HCT116 (cell line): ENCODE data around the gene SMPX. TPM values are rescaled to one million over a fixed set of nuclear protein-coding genes. Genes with fewer than 3 reads are reported as not detected.

ENCODE experiments used
- ATAC-seq: fragments of 200-7000 bp; cut with Tn5 transposase; 2 replicates; pipeline ENCODE4 v1.9.1; 2020; ENCODE audit warnings: mild to moderate bottlenecking, moderate library complexity
- BruUV-seq: library from RNA; stranded (reverse); fragments of 400-500 nt; replicated peaks from 2 replicates; lab custom pipeline; 2021; lab: Mats Ljungman, UMichigan
- CTCF ChIA-PET: fragments of 300-600 bp; sonication (Branson Sonifier 250); formaldehyde crosslinking; loops from one replicate; lab custom pipeline; 2021; ENCODE audit warnings: antibody characterized with exemption; lab: Charles Lee
- POLR2A ChIA-PET: fragments of 300-600, 350-600 bp; sonication (Branson Sonifier 250); formaldehyde crosslinking; loops from one replicate; lab custom pipeline; 2021; ENCODE audit warnings: antibody characterized with exemption; lab: Charles Lee
- RAD21 ChIA-PET, 2 experiments: fragments of 300-600 bp; sonication (Branson Sonifier 250); formaldehyde crosslinking; loops; one replicate each; lab custom pipeline; 2023; ENCODE audit warnings: low total read pairs in 2 of 2; ENCODE audit not compliant: uncharacterized antibody in 2 of 2, unreplicated experiment in 2 of 2, low non-redundant PET in 1 of 2; lab: Charles Lee
- DNase-seq: peaks from one replicate; pipeline ENCODE4 v3.0.0-alpha.2; 2010; ENCODE audit warnings: low read depth, low spot score
- H2AFZ ChIP-seq: fragments of 200-600 bp; shearing (Covaris generic), sonication (generic); 2 replicates; pipeline ENCODE4 v1.6.1; 2017; ENCODE audit warnings: low read depth, mixed run types, mixed read lengths, antibody characterized with exemption, low read length; ENCODE audit not compliant: poor library complexity, severe bottlenecking
- H3K27ac ChIP-seq: 2 replicates; pipeline ENCODE4 v1.5.1; 2012; ENCODE audit warnings: low read depth, low read length
- H3K27me3 ChIP-seq: fragments of 200-600 bp; sonication (generic); 2 replicates; pipeline ENCODE4 v1.6.1; 2016; ENCODE audit warnings: mixed run types, low read length, mixed read lengths; ENCODE audit not compliant: insufficient read depth
- H3K36me3 ChIP-seq, 2 experiments: fragments of 200-500 bp in 1 of 2; fragments of 200-600 bp in 1 of 2; sonication (Bioruptor generic) in 1 of 2; sonication (generic) in 1 of 2; 2 replicates each; pipeline versions ENCODE4 v1.5.1 to v1.6.1; 2014 to 2016; ENCODE audit warnings: low read length in 2 of 2, inconsistent platforms in 1 of 2, mixed read lengths in 1 of 2, mixed run types in 1 of 2; ENCODE audit not compliant: insufficient read depth in 2 of 2, control insufficient read depth in 1 of 2
- H3K4me1 ChIP-seq, 2 experiments: fragments of 200-600 bp in 1 of 2; sonication (generic) in 1 of 2; 2 replicates each; pipeline versions ENCODE4 v1.5.1 to v1.6.1; 2012 to 2017; ENCODE audit warnings: low read length in 2 of 2, inconsistent platforms in 1 of 2, mild to moderate bottlenecking in 1 of 2, mixed read lengths in 1 of 2, mixed run types in 1 of 2, moderate library complexity in 1 of 2; ENCODE audit not compliant: insufficient read depth in 2 of 2, control insufficient read depth in 1 of 2
- H3K4me2 ChIP-seq: fragments of 200-600 bp; sonication (generic); 2 replicates; pipeline ENCODE4 v1.6.1; 2017; ENCODE audit warnings: mixed run types, low read length, mixed read lengths
- H3K4me3 ChIP-seq, 2 experiments: fragments of 200-600 bp in 1 of 2; sonication (generic) in 1 of 2; replicated peaks in 1 of 2; 2 replicates each; pipeline ENCODE4 v1.5.1; 2011 to 2016; ENCODE audit warnings: low read length in 2 of 2, control low read depth in 1 of 2, low read depth in 1 of 2, mild to moderate bottlenecking in 1 of 2, mixed read lengths in 1 of 2, mixed run types in 1 of 2
- H3K79me2 ChIP-seq: fragments of 200-600 bp; sonication (generic); 2 replicates; pipeline ENCODE4 v1.6.1; 2017; ENCODE audit warnings: mild to moderate bottlenecking, mixed run types, low read length, moderate library complexity, mixed read lengths; ENCODE audit not compliant: insufficient read depth
- H3K9ac ChIP-seq: fragments of 200-600 bp; sonication (generic); 2 replicates; pipeline ENCODE4 v1.6.1; 2016; ENCODE audit warnings: low read length, mixed read lengths
- H3K9me2 ChIP-seq: fragments of 200-600 bp; sonication (generic), shearing (Covaris generic); 2 replicates; pipeline ENCODE4 v1.6.1; 2017; ENCODE audit warnings: mixed run types, mild to moderate bottlenecking, moderate library complexity; ENCODE audit not compliant: insufficient read depth
- H3K9me3 ChIP-seq, 2 experiments: fragments of 200-500 bp in 1 of 2; fragments of 200-600 bp in 1 of 2; sonication (Bioruptor generic) in 1 of 2; sonication (generic) in 1 of 2; 2 replicates each; pipeline ENCODE4 v1.6.1; 2014 to 2017; ENCODE audit warnings: low read length in 2 of 2, mixed read lengths in 2 of 2, inconsistent platforms in 1 of 2, low read depth in 1 of 2, mild to moderate bottlenecking in 1 of 2, mixed run types in 1 of 2, moderate library complexity in 1 of 2; ENCODE audit not compliant: control insufficient read depth in 1 of 2, insufficient read depth in 1 of 2
- H4K20me1 ChIP-seq: fragments of 200-600 bp; sonication (generic), shearing (Covaris generic); 2 replicates; pipeline ENCODE4 v1.6.1; 2017; ENCODE audit warnings: mixed run types, mild to moderate bottlenecking, moderate library complexity; ENCODE audit not compliant: insufficient read depth
- CBX3 ChIP-seq: IDR thresholded peaks from 2 replicates; pipeline ENCODE4 v1.6.1; 2012; ENCODE audit warnings: low read depth
- CEBPB ChIP-seq: IDR thresholded peaks from 2 replicates; pipeline ENCODE4 v1.6.1; 2012; ENCODE audit warnings: low read depth
- EZH2 ChIP-seq: fragments of 200-600 bp; sonication (generic); IDR thresholded peaks from 2 replicates; pipeline ENCODE4 v1.6.1; 2017; ENCODE audit warnings: antibody characterized with exemption, mixed run types
- FOSL1 ChIP-seq: IDR thresholded peaks from 2 replicates; pipeline ENCODE4 v1.6.1; 2012; ENCODE audit warnings: low read depth
- JUND ChIP-seq: IDR thresholded peaks from 2 replicates; pipeline ENCODE4 v1.6.1; 2012
- POLR2A ChIP-seq: IDR thresholded peaks from 2 replicates; pipeline ENCODE4 v1.7.0; 2011; ENCODE audit warnings: borderline replicate concordance; ENCODE audit not compliant: insufficient read depth, insufficient read length; ENCODE audit errors: extremely low read depth
- POLR2AphosphoS5 ChIP-seq: IDR thresholded peaks from 2 replicates; pipeline ENCODE4 v1.6.1; 2011; ENCODE audit warnings: mild to moderate bottlenecking, low read depth, low read length, moderate library complexity
- RAD21 ChIP-seq: IDR thresholded peaks from 2 replicates; pipeline ENCODE4 v1.6.1; 2012; ENCODE audit warnings: low read depth, mild to moderate bottlenecking
- SIN3A ChIP-seq: IDR thresholded peaks from 2 replicates; pipeline ENCODE4 v1.6.1; 2012; ENCODE audit warnings: low read depth
- SP1 ChIP-seq: IDR thresholded peaks from 2 replicates; pipeline ENCODE4 v1.6.1; 2012; ENCODE audit warnings: low read depth
- SRF ChIP-seq: IDR thresholded peaks from 2 replicates; pipeline ENCODE4 v1.6.1; 2012; ENCODE audit warnings: low read depth
- TCF7L2 ChIP-seq: IDR thresholded peaks from 2 replicates; pipeline ENCODE4 v1.7.0; 2011; ENCODE audit warnings: borderline replicate concordance, inconsistent platforms; ENCODE audit not compliant: insufficient read depth, insufficient read length; ENCODE audit errors: extremely low read depth
- YY1 ChIP-seq: IDR thresholded peaks from 2 replicates; pipeline ENCODE4 v1.6.1; 2011; ENCODE audit warnings: low read length, low read depth, moderate library complexity, mild to moderate bottlenecking; ENCODE audit not compliant: insufficient replicate concordance; ENCODE audit errors: extremely low read depth
- ZNF274 ChIP-seq: fragments of 200-500 bp; sonication (Bioruptor generic); IDR thresholded peaks from 2 replicates; pipeline ENCODE4 v1.6.1; 2014; ENCODE audit warnings: mild to moderate bottlenecking, low read depth, low read length, inconsistent platforms
- intact Hi-C: fragments of 100-400 bp; cut with micrococcal nuclease; formaldehyde crosslinking; loops from 2 replicates; pipeline ENCODE4 v1.10.0; 2022
- total RNA-seq: library from RNA; stranded (reverse); gene quantifications from one replicate; pipeline ENCODE4 v1.2.1, GENCODE V29; 2021; ENCODE audit not compliant: unreplicated experiment
- TF ChIP-seq, protein P1 (sequence below), 3 experiments: fragments of 200-600 bp in 1 of 3; sonication (generic) in 1 of 3; IDR thresholded peaks in 2 of 3; conservative IDR thresholded peaks in 1 of 3; 2 replicates each; pipeline ENCODE4 v1.5.1; 2012 to 2017; ENCODE audit warnings: low read depth in 2 of 3, low read length in 2 of 3, antibody characterized with exemption in 1 of 3, borderline replicate concordance in 1 of 3, control low read depth in 1 of 3, mild to moderate bottlenecking in 1 of 3, mixed read lengths in 1 of 3, mixed run types in 1 of 3, moderate library complexity in 1 of 3; ENCODE audit not compliant: insufficient read depth in 1 of 3

Gene SMPX
- total RNA-seq, 1 experiment from 2014 or later = 0.59 TPM

DNA sequence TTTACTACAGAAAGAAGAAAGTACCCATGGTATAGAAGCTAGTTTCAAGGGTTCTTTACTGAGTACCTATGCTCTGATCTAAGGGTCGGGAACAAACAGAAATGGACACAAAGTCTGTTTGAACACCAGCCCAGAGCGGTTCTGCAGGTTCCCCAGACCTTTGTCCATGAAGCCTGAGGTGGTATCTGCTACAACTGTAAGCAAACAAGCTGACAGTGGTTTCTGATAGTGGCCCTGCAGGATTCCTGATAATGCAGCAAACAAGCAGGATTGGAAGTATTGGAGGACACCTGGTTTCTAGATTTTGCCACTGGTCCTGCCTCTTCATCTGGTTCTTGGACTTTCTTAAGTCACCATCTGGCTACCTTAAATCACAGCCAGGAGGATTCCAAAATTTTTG, 23.7 kb downstream of the SMPX start:
- TF ChIP-seq SP1 = no peak
- no peak for TF ChIP-seq RAD21
- no peak for TF ChIP-seq YY1
- no peak for TF ChIP-seq CEBPB
- TF ChIP-seq, protein P1, sequence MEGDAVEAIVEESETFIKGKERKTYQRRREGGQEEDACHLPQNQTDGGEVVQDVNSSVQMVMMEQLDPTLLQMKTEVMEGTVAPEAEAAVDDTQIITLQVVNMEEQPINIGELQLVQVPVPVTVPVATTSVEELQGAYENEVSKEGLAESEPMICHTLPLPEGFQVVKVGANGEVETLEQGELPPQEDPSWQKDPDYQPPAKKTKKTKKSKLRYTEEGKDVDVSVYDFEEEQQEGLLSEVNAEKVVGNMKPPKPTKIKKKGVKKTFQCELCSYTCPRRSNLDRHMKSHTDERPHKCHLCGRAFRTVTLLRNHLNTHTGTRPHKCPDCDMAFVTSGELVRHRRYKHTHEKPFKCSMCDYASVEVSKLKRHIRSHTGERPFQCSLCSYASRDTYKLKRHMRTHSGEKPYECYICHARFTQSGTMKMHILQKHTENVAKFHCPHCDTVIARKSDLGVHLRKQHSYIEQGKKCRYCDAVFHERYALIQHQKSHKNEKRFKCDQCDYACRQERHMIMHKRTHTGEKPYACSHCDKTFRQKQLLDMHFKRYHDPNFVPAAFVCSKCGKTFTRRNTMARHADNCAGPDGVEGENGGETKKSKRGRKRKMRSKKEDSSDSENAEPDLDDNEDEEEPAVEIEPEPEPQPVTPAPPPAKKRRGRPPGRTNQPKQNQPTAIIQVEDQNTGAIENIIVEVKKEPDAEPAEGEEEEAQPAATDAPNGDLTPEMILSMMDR (IDR thresholded peaks at IDR 0.05 in 2 of 3, conservative IDR thresholded peaks at IDR 0.05 in 1 of 3; ENCODE audit: borderline replicate concordance in 1 of 3, insufficient read depth in 1 of 3, low read depth in 2 of 3, low read length in 2 of 3) = no peak
- TF ChIP-seq POLR2A = no peak
- no peak for TF ChIP-seq SIN3A
- TF ChIP-seq FOSL1 = no peak
- TF ChIP-seq EZH2 = no peak
- TF ChIP-seq CBX3 = no peak
- no peak for TF ChIP-seq POLR2AphosphoS5
- no peak for TF ChIP-seq ZNF274
- TF ChIP-seq SRF = no peak
- TF ChIP-seq JUND = no peak
- TF ChIP-seq TCF7L2 = no peak
- Histone ChIP-seq H4K20me1 (no peaks in the 10 kb centered on the region), H3K36me3 (no peaks in the 10 kb centered on the region), H3K27me3 (peaks cover 4% of the 10 kb centered on the region; the same call in 1 of the 2 replicates), H3K4me2 (no peak overlapping the region), H3K27ac (no peak overlapping the region), H2AFZ (no peak overlapping the region), H3K9me3 (no peaks in the 10 kb centered on the region), H3K4me1 (no peaks in the 10 kb centered on the region), H3K4me3 (no peak overlapping the region), H3K9me2 (no peaks in the 10 kb centered on the region), H3K9ac (no peak overlapping the region), H3K79me2 (no peaks in the 10 kb centered on the region)
- no peak for ATAC-seq
- ChIA-PET POLR2A (no interaction called here), CTCF (no interaction called here), RAD21 (no interaction called here)
- DNase-seq = no peak
- intact Hi-C loops = no loop called here
- BruUV-seq = no TSS peak
